ENCODE data around the gene AUTS2.

AUTS2 gene

DNA sequence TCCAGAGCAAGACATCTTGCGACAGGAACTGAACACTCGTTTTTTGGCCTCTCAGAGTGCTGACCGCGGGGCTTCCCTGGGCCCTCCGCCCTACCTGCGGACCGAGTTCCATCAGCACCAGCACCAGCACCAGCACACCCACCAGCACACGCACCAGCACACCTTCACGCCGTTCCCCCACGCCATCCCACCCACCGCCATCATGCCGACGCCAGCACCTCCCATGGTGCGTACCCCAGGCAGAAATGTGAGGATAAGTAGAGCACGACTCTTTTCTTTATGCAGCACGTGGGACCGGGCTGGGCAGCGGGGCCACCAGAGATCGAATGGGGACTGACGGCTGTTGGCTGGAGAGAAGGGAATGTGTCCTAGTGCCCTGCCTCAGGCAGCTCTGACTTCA, 1167.8 kb downstream of the AUTS2 start:
- Histone ChIP-seq H3K27me3 (ENCODE audit: control insufficient read depth in 1 of 2, insufficient read depth in 2 of 2, low read length in 2 of 2) (no peaks in the 10 kb centered on the region), H3K9ac (ENCODE audit: low read depth in 1 of 2, low read length in 2 of 2) (no peak overlapping the region), H3K9me3 (ENCODE audit: control insufficient read depth in 1 of 2, low read length in 2 of 2) (no peaks in the 10 kb centered on the region), H3K4me1 (ENCODE audit: control insufficient read depth in 1 of 2, insufficient read depth in 2 of 2, low read length in 2 of 2) (no peaks in the 10 kb centered on the region), H3K4me3 (ENCODE audit: low read depth in 1 of 2, low read length in 2 of 2) (no peak overlapping the region), H3K27ac (ENCODE audit: low read depth, low read length) (no peak overlapping the region), H3K36me3 (ENCODE audit: control insufficient read depth in 1 of 2, insufficient read depth in 2 of 2, low read length in 2 of 2) (peaks cover 0 to 26% of the 10 kb centered on the region in 2 donors)

DNA sequence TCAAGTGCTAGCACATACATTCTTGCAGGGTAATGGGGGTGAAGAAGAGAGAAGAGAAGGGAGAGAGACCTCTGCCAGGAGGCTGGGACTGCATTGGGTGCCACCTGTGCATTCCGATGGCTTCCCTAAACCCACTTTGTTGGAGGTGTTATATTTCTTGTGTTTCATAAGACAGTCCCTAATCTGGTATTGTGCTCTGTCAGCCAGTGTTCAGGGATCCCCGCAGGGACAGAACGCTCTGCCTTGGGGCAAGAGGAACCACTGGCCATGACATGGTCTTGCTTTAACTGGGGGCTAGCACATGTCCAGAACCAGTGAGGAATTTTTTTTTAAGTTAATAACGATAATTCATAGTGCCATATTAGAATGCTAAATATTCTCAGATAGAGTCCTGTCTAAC, 1168.4 kb downstream of the AUTS2 start:
- H3K9me3 ChIP-seq (ENCODE audit: control insufficient read depth in 1 of 2, low read length in 2 of 2): no peaks in the 10 kb centered on the region
- no peaks in the 10 kb centered on the region for H3K4me1 ChIP-seq (ENCODE audit: control insufficient read depth in 1 of 2, insufficient read depth in 2 of 2, low read length in 2 of 2)
- no peak overlapping the region for H3K4me3 ChIP-seq (ENCODE audit: low read depth in 1 of 2, low read length in 2 of 2)
- H3K27ac ChIP-seq (ENCODE audit: low read depth, low read length): no peak overlapping the region
- H3K27me3 ChIP-seq (ENCODE audit: control insufficient read depth in 1 of 2, insufficient read depth in 2 of 2, low read length in 2 of 2): no peaks in the 10 kb centered on the region
- no peak overlapping the region for H3K9ac ChIP-seq (ENCODE audit: low read depth in 1 of 2, low read length in 2 of 2)
- H3K36me3 ChIP-seq (ENCODE audit: control insufficient read depth in 1 of 2, insufficient read depth in 2 of 2, low read length in 2 of 2): peaks cover 0 to 30% of the 10 kb centered on the region in 2 donors

DNA sequence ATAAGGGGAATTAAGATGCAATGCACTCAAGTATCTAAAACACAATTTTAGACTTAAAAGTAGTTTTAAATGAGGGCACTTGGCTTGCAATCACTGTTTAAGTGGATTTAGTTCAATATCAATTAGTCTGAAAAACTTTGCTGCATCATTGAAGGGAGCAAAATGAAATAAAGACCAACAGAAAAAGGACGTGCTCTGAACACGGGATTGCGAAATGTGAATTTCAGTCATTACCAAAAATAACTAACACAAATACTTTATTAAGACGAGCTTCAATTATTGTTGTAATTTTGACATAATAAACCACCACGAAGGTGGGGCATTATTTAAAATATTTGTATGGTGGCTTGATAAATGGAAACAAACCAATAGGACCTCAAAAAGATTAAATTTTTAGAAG, 1171.9 kb downstream of the AUTS2 start:
- Histone ChIP-seq H3K27ac (ENCODE audit: low read depth, low read length) (no peak overlapping the region), H3K4me1 (ENCODE audit: control insufficient read depth in 1 of 2, insufficient read depth in 2 of 2, low read length in 2 of 2) (no peaks in the 10 kb centered on the region), H3K9ac (ENCODE audit: low read depth in 1 of 2, low read length in 2 of 2) (no peak overlapping the region), H3K4me3 (ENCODE audit: low read depth in 1 of 2, low read length in 2 of 2) (no peak overlapping the region), H3K36me3 (ENCODE audit: control insufficient read depth in 1 of 2, insufficient read depth in 2 of 2, low read length in 2 of 2) (peaks cover 4 to 39% of the 10 kb centered on the region in 2 donors), H3K9me3 (ENCODE audit: control insufficient read depth in 1 of 2, low read length in 2 of 2) (no peaks in the 10 kb centered on the region), H3K27me3 (ENCODE audit: control insufficient read depth in 1 of 2, insufficient read depth in 2 of 2, low read length in 2 of 2) (no peaks in the 10 kb centered on the region)

DNA sequence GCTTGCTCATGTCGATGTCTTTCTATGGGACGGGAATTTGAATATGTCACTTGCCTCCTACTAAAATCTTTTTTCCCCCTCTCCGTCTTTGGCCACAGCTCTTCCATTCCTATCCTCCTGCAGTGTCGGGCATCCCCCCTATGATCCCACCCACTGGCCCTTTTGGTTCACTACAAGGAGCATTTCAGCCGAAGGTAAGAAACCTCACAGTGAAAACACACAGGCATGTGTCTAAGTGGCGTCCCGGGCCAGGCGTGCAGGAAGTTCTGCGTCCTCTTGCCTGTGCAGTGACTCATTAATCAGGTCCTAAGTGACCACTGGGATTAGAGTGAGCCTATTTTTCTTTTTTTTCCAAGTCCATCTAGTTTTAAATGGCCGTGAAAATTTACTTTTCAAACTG, 1173.2 kb downstream of the AUTS2 start:
- Histone ChIP-seq H3K9me3 (ENCODE audit: control insufficient read depth in 1 of 2, low read length in 2 of 2) (no peaks in the 10 kb centered on the region), H3K9ac (ENCODE audit: low read depth in 1 of 2, low read length in 2 of 2) (no peak overlapping the region), H3K4me1 (ENCODE audit: control insufficient read depth in 1 of 2, insufficient read depth in 2 of 2, low read length in 2 of 2) (no peaks in the 10 kb centered on the region), H3K4me3 (ENCODE audit: low read depth in 1 of 2, low read length in 2 of 2) (no peak overlapping the region), H3K36me3 (ENCODE audit: control insufficient read depth in 1 of 2, insufficient read depth in 2 of 2, low read length in 2 of 2) (peaks cover 4 to 28% of the 10 kb centered on the region in 2 donors), H3K27me3 (ENCODE audit: control insufficient read depth in 1 of 2, insufficient read depth in 2 of 2, low read length in 2 of 2) (no peaks in the 10 kb centered on the region), H3K27ac (ENCODE audit: low read depth, low read length) (no peak overlapping the region)

DNA sequence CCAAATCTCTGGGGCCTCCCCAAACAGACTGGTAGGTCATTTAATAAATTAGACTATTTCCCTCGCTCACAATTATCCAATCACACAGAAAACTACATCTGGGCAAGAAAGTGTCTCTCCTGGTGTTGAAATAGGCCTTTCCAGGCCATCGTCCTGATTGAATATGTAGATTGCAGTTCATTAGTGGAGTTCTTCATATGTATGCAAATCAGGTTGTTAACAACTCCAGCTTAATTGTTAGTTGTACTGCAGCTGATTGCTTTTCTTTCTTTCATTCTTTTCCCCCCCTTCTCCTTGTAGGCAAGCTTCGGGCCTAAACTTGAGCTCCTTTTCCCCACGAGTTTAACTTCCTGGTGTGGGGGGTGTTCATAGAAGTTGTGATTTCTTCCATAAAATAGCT, 1174.6 kb downstream of the AUTS2 start:
- no peaks in the 10 kb centered on the region for H3K9me3 ChIP-seq (ENCODE audit: control insufficient read depth in 1 of 2, low read length in 2 of 2)
- no peak overlapping the region for H3K9ac ChIP-seq (ENCODE audit: low read depth in 1 of 2, low read length in 2 of 2)
- no peaks in the 10 kb centered on the region for H3K27me3 ChIP-seq (ENCODE audit: control insufficient read depth in 1 of 2, insufficient read depth in 2 of 2, low read length in 2 of 2)
- H3K4me1 ChIP-seq (ENCODE audit: control insufficient read depth in 1 of 2, insufficient read depth in 2 of 2, low read length in 2 of 2): no peaks in the 10 kb centered on the region
- no peak overlapping the region for H3K4me3 ChIP-seq (ENCODE audit: low read depth in 1 of 2, low read length in 2 of 2)
- no peak overlapping the region for H3K27ac ChIP-seq (ENCODE audit: low read depth, low read length)
- peaks cover 4 to 37% of the 10 kb centered on the region in 2 donors for H3K36me3 ChIP-seq (ENCODE audit: control insufficient read depth in 1 of 2, insufficient read depth in 2 of 2, low read length in 2 of 2)

DNA sequence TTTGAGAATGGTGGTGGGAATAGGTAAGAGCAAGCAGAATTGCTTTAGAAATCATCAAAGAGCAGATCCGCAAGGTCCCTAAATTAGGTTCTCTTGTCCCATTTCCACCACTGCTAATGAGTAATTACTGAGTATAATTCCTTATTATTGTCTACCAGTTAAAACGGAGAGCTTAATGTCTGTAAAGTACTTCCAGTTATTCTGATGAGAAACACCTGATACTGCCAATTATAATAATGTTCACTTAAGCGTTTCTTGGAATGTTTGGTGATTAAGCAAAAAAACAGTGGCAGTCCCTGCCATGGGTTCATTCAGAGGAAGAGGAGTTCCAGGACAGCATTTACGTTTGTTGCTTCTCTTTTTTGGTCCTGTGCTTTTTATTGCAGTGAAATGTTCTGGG, 1175.1 kb downstream of the AUTS2 start:
- no peak overlapping the region for H3K9ac ChIP-seq (ENCODE audit: low read depth in 1 of 2, low read length in 2 of 2)
- no peaks in the 10 kb centered on the region for H3K4me1 ChIP-seq (ENCODE audit: control insufficient read depth in 1 of 2, insufficient read depth in 2 of 2, low read length in 2 of 2)
- no peaks in the 10 kb centered on the region for H3K9me3 ChIP-seq (ENCODE audit: control insufficient read depth in 1 of 2, low read length in 2 of 2)
- no peak overlapping the region for H3K27ac ChIP-seq (ENCODE audit: low read depth, low read length)
- peaks cover 4 to 37% of the 10 kb centered on the region in 2 donors for H3K36me3 ChIP-seq (ENCODE audit: control insufficient read depth in 1 of 2, insufficient read depth in 2 of 2, low read length in 2 of 2)
- H3K4me3 ChIP-seq (ENCODE audit: low read depth in 1 of 2, low read length in 2 of 2): no peak overlapping the region
- H3K27me3 ChIP-seq (ENCODE audit: control insufficient read depth in 1 of 2, insufficient read depth in 2 of 2, low read length in 2 of 2): no peaks in the 10 kb centered on the region

DNA sequence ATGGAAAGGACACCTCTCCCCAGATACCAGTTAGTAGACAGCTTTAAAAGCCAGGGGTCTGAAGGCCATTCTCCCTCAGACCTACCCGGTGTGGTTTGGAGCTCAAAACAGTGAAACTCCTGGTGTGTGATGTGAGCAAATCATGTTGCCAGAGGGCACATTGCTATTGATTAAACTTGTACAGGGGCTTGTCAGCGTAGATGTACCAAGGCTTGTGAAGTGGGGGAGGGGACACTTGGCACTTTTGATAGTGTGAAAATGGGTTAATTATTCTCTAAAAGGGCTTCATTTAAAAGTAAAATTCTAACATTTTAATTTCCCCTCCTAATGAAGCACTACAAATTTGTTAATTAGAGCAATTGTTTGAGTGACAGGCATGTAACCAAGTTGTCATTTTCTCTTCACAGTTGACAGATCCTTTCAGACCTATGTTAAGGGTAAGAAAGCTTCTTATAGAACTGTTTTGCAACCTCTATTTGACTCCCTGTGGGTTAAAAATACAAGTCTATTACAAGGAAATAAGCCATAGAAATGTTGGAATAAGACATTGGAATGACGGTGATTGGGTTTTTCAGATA, 1176.8 kb downstream of the AUTS2 start:
- Histone ChIP-seq H3K4me1 (ENCODE audit: control insufficient read depth in 1 of 2, insufficient read depth in 2 of 2, low read length in 2 of 2) (no peaks in the 10 kb centered on the region), H3K9ac (ENCODE audit: low read depth in 1 of 2, low read length in 2 of 2) (no peak overlapping the region), H3K27me3 (ENCODE audit: control insufficient read depth in 1 of 2, insufficient read depth in 2 of 2, low read length in 2 of 2) (no peaks in the 10 kb centered on the region), H3K27ac (ENCODE audit: low read depth, low read length) (no peak overlapping the region), H3K9me3 (ENCODE audit: control insufficient read depth in 1 of 2, low read length in 2 of 2) (no peaks in the 10 kb centered on the region), H3K4me3 (ENCODE audit: low read depth in 1 of 2, low read length in 2 of 2) (no peak overlapping the region), H3K36me3 (ENCODE audit: control insufficient read depth in 1 of 2, insufficient read depth in 2 of 2, low read length in 2 of 2) (peaks cover 4 to 50% of the 10 kb centered on the region in 2 donors)

DNA sequence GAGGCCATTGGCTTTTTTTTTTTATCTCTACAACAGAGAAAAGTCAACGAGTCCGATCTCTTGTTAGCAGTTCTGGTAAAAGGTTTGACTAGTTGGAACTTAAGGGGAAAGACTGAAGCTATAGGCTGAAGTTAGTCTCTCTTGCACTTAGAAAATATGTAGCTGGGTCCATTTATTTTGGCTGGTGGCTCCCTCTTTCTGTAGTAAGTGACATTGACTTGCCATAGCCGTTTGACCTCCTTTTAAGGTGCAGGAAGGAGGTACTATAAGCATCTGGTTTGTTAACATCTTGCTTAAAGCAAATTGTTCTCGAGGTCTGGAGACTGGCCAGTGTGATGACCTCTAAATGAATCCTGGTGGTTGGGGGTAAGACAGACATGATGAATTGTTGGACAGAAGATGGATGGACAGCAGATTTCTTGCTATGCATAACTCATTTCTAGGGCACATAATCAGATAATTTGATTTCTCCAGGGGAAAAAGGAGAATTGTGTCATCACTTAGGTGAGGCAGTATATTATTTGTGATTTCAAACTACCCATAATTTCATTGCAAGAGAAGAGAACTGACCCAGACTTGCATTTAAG, 1177.4 kb downstream of the AUTS2 start:
- no peak overlapping the region for H3K4me3 ChIP-seq (ENCODE audit: low read depth in 1 of 2, low read length in 2 of 2)
- peaks cover 4 to 50% of the 10 kb centered on the region in 2 donors for H3K36me3 ChIP-seq (ENCODE audit: control insufficient read depth in 1 of 2, insufficient read depth in 2 of 2, low read length in 2 of 2)
- no peaks in the 10 kb centered on the region for H3K27me3 ChIP-seq (ENCODE audit: control insufficient read depth in 1 of 2, insufficient read depth in 2 of 2, low read length in 2 of 2)
- H3K9me3 ChIP-seq (ENCODE audit: control insufficient read depth in 1 of 2, low read length in 2 of 2): no peaks in the 10 kb centered on the region
- no peaks in the 10 kb centered on the region for H3K4me1 ChIP-seq (ENCODE audit: control insufficient read depth in 1 of 2, insufficient read depth in 2 of 2, low read length in 2 of 2)
- no peak overlapping the region for H3K9ac ChIP-seq (ENCODE audit: low read depth in 1 of 2, low read length in 2 of 2)
- no peak overlapping the region for H3K27ac ChIP-seq (ENCODE audit: low read depth, low read length)

DNA sequence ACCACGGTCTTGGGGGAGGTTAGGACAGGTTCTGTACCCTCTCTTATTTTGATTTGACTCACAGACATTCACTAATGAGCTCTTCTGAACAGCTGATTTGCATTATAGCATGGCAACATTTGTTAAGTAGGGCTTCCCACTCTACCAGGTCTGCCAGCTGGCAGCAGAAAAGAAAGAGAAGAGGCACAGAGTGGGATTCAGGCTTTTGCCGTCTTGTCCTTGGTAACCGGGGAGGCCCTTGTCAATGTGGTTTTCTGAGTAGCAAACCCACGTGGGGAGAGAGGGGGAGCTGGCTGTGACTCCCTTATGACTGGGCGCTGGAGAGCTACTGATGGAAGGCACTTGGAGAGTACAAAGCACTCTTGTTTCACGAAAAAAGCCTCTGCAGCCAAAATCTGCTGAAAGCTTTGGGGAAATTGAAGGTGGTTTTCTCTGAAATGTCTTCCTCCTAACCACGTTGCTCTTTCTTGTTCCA, 1178.4 kb downstream of the AUTS2 start:
- no peak overlapping the region for H3K27ac ChIP-seq (ENCODE audit: low read depth, low read length)

DNA sequence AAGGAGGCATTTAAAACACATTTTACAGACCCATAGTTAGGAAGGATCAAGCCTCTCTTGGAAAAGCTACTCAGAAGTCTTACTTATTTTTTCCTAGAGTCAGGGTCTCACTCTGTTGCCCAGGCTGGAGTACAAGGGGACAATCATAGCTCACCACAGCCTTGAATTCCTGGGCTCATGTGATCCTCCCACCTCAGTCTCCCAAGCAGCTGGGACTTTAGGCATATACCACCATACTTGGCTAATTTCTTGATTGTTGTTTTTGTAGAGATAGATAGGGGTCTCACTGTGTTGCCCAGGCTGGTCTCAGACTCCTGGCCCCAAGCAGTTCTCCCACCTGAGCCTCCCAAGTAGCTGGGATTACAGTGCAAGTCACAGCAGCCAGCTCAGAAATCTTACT, 1179.0 kb downstream of the AUTS2 start:
- no peak overlapping the region for H3K9ac ChIP-seq (ENCODE audit: low read depth in 1 of 2, low read length in 2 of 2)
- no peak overlapping the region for H3K4me3 ChIP-seq (ENCODE audit: low read depth in 1 of 2, low read length in 2 of 2)
- peaks cover 7 to 52% of the 10 kb centered on the region in 2 donors for H3K36me3 ChIP-seq (ENCODE audit: control insufficient read depth in 1 of 2, insufficient read depth in 2 of 2, low read length in 2 of 2)

More for the DNA sequence above, 1178.4 kb downstream of the AUTS2 start:
- H3K4me3 ChIP-seq (ENCODE audit: low read depth in 1 of 2, low read length in 2 of 2): no peak overlapping the region
- peaks cover 4 to 52% of the 10 kb centered on the region in 2 donors for H3K36me3 ChIP-seq (ENCODE audit: control insufficient read depth in 1 of 2, insufficient read depth in 2 of 2, low read length in 2 of 2)
- no peaks in the 10 kb centered on the region for H3K9me3 ChIP-seq (ENCODE audit: control insufficient read depth in 1 of 2, low read length in 2 of 2)
- H3K9ac ChIP-seq (ENCODE audit: low read depth in 1 of 2, low read length in 2 of 2): no peak overlapping the region
- H3K4me1 ChIP-seq (ENCODE audit: control insufficient read depth in 1 of 2, insufficient read depth in 2 of 2, low read length in 2 of 2): no peaks in the 10 kb centered on the region
- no peaks in the 10 kb centered on the region for H3K27me3 ChIP-seq (ENCODE audit: control insufficient read depth in 1 of 2, insufficient read depth in 2 of 2, low read length in 2 of 2)

More for the DNA sequence above, 1179.0 kb downstream of the AUTS2 start:
- Histone ChIP-seq H3K4me1 (ENCODE audit: control insufficient read depth in 1 of 2, insufficient read depth in 2 of 2, low read length in 2 of 2) (no peaks in the 10 kb centered on the region), H3K27me3 (ENCODE audit: control insufficient read depth in 1 of 2, insufficient read depth in 2 of 2, low read length in 2 of 2) (no peaks in the 10 kb centered on the region), H3K9me3 (ENCODE audit: control insufficient read depth in 1 of 2, low read length in 2 of 2) (no peaks in the 10 kb centered on the region), H3K27ac (ENCODE audit: low read depth, low read length) (no peak overlapping the region)
